Activated CD4-positive, alpha-beta T cell treated with anti-CD3 and anti-CD28 coated beads for 24 hours (primary cell): ENCODE data around the gene INTS13.
"Not testable (repeated sequence)": the region's sequence is repeated elsewhere in the genome, so short reads cannot be mapped to it uniquely, and the experiment has no call there.

Source experiments
- DNase-seq, 2 donors: peaks; one replicate each; pipeline ENCODE4 v3.0.0-alpha.2; 2020; ENCODE audit warnings: low read depth in 2 of 2

Gene INTS13

GRCh38 chr12:26937863-26938700, at the start of gene INTS13, which contains the start of gene FGFR1OP2:
INTS13 (minus strand) TSS chr12:26937981; CDS start chr12:26936803, 1,178 bp downstream.
FGFR1OP2 (plus strand) TSS chr12:26938470; CDS start chr12:26954159, 15,689 bp downstream.
- peak; percentile 97 to 98 for DNase-seq

GRCh38 chr12:26982866-26983265, 45.1 kb upstream of the INTS13 start:
- DNase-seq: no peak

GRCh38 chr12:26979733-26980132, 42.0 kb upstream of the INTS13 start:
- DNase-seq: no peak

GRCh38 chr12:26978801-26979200, 41.0 kb upstream of the INTS13 start:
- no peak for DNase-seq

- no peak for DNase-seq
Observed at GRCh38 chr12:26976687-26977086, 38.9 kb upstream of the INTS13 start.

- DNase-seq: peak; percentile 19 to 40
Observed at GRCh38 chr12:26971963-26972362, 34.2 kb upstream of the INTS13 start.

- DNase-seq: no peak
Observed at GRCh38 chr12:26970136-26970535, 32.4 kb upstream of the INTS13 start.

GRCh38 chr12:26966842-26967241, 29.1 kb upstream of the INTS13 start:
- DNase-seq: no peak

- DNase-seq: no peak
Observed at GRCh38 chr12:26963413-26963812, 25.6 kb upstream of the INTS13 start.

- no peak for DNase-seq
Observed at GRCh38 chr12:26961803-26962202, 24.0 kb upstream of the INTS13 start.

- not testable (repeated sequence) for DNase-seq
Observed at GRCh38 chr12:26961391-26961790, 23.6 kb upstream of the INTS13 start.

GRCh38 chr12:26954027-26954426, 16.2 kb upstream of the INTS13 start:
- no peak for DNase-seq

GRCh38 chr12:26953447-26953846, 15.7 kb upstream of the INTS13 start:
- no peak for DNase-seq

GRCh38 chr12:26948309-26948708, 10.5 kb upstream of the INTS13 start:
- DNase-seq: no peak

- no peak for DNase-seq
Observed at GRCh38 chr12:26941215-26941594, 3.4 kb upstream of the INTS13 start.

GRCh38 chr12:26940516-26941214, 2.9 kb upstream of the INTS13 start:
- no peak for DNase-seq

GRCh38 chr12:26939953-26940352, 2.2 kb upstream of the INTS13 start:
- no peak for DNase-seq

GRCh38 chr12:26939192-26939832, 1.5 kb upstream of the INTS13 start:
- no peak for DNase-seq

- no peak for DNase-seq
Observed at GRCh38 chr12:26938701-26939062, 901 bp upstream of the INTS13 start.

- DNase-seq: no peak
Observed at GRCh38 chr12:26937443-26937862, 328 bp downstream of the INTS13 start.

- no peak for DNase-seq
Observed at GRCh38 chr12:26936559-26937442, 980 bp downstream of the INTS13 start.
